GM15510 (cell line): ENCODE measurements around the gene POP7.

Experiments
- POLR2A ChIP-seq: IDR thresholded peaks from 3 replicates; pipeline ENCODE4 v1.6.1; 2011; ENCODE audit warnings: borderline replicate concordance; ENCODE audit not compliant: insufficient read length; ENCODE audit errors: extremely low read depth

Gene POP7

DNA sequence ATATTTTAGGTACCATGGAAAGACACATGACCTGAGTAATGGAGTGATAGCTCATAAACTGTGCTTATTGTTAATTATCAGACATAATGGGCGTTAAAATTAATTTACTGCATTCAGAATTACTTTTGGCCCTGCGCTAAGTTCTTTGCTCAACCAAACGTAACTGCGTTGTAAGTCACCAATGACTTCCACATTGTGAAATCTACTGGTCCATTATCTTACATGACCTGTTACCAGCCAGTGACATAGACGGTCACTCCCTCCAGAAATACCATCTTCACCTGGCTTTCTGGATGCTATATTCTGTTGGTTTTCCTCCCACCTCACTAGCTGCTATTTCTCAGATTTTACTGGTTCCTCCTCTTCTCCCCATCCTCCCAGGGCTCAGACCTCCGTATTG lies 6.9 kb upstream of the POP7 start:
- TF ChIP-seq POLR2A: no peak

DNA sequence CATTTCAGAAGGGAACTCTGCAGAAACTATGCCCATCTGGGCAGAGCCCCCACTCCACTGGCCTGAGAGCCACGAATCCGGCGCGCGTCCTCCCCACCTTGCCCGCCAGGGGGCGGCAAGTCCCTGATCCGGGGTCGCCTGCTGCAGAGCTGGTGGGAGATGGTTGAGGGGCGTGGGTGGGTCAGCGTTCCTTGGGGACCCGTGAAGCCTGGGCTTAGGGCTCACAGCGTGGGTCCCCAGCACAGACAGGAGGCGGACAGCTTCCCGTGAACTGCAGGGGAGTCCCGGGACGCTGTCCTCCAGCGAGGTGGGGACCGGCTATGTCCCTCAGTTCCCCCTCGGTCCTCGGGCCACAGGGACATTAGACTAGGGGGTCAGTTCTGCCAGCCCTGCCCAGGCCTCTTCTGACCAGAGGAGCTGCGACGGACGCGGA lies 585 bp upstream of the POP7 start:
- no peak for TF ChIP-seq POLR2A

DNA sequence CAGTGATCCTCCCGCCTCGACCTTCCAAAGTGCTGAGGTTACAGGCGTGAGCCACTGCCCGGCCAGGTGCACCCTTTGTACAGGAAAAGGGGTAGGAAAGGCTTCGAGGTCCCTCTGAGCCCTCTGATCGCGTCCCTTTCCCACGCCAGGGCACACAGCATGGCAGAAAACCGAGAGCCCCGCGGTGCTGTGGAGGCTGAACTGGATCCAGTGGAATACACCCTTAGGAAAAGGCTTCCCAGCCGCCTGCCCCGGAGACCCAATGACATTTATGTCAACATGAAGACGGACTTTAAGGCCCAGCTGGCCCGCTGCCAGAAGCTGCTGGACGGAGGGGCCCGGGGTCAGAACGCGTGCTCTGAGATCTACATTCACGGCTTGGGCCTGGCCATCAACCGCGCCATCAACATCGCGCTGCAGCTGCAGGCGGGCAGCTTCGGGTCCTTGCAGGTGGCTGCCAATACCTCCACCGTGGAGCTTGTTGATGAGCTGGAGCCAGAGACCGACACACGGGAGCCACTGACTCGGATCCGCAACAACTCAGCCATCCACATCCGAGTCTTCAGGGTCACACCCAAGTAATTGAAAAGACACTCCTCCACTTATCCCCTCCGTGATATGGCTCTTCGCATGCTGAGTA lies 871 bp downstream of the POP7 start:
- TF ChIP-seq POLR2A: no peak

DNA sequence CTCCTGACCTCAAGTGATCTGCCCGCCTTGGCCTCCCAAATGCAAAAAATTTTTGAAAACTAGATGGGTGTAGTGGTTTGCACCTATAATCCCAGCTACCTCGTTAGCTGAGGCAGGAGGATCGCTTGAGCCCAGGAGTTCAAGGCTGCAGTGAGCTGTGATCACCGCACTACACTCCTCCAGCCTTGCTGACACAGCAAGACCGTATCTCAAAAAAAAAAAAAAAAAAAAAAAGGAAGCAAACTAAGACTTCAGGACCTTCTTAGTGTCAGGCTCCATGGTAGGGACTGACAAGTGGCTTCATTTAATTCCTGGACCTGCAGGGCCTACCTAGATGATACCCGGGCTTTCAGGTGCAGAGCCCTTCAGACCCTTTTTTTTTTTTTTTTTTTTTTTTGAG lies 2.5 kb downstream of the POP7 start:
- no peak for TF ChIP-seq POLR2A

DNA sequence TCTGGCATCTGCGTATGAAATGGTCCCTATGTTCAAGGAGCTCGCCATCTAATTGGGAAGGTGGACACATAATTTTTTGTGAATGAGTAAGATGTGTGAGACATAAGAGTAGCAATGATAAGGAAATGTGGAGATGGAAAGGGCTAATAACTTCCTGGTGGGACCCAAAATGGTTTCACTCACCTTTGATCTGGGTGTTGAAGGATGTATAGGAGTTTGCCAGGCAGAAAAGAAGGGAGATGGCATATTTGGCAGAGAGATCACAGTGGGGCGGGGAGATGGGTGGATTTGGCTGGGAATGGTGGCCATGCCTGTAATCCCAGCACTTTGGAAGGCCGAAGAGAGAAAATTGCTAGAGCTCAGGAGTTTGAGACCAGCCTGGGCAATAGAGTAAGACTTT lies 4.5 kb downstream of the POP7 start:
- no peak for TF ChIP-seq POLR2A

DNA sequence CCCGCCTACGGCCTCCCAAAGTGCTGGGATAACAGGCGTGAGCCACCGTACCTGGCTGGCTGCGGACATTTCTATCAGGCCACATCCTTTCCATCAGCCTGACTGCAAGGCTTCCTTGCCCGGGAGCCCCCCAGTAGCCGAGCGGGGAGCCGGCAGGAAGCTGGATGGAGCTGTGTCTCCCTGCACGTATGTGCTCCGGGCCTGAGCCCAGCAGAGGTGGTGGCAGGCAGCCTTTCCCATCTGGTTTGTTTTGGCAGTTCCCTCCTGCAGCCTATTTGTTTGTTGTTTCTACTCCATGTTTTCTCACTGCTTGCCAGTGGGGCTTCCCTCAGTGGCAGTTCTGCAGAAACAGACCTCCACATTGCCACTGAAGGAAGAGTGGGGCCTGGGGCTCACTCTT lies 5.4 kb downstream of the POP7 start:
- TF ChIP-seq POLR2A: no peak

DNA sequence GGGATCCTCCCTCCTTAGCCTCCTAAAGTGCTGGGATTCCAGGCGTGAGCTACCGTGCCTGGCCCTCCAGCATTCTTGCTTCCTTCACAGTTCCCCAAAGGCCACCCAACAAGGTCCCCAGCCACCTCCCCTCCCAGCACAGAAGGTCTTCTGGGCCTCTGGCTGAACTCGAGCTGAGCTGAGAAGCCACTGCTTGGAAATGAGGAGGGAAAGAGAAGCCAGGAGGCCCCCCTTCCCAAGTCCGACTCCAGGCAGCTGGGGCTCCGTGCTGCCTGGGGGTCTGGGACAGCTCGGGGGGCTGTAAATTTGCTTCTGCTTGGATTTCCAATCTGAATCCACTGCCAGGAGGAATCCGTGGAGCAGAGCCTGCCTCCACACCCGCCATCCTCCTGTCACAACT lies 8.8 kb downstream of the POP7 start:
- no peak for TF ChIP-seq POLR2A

DNA sequence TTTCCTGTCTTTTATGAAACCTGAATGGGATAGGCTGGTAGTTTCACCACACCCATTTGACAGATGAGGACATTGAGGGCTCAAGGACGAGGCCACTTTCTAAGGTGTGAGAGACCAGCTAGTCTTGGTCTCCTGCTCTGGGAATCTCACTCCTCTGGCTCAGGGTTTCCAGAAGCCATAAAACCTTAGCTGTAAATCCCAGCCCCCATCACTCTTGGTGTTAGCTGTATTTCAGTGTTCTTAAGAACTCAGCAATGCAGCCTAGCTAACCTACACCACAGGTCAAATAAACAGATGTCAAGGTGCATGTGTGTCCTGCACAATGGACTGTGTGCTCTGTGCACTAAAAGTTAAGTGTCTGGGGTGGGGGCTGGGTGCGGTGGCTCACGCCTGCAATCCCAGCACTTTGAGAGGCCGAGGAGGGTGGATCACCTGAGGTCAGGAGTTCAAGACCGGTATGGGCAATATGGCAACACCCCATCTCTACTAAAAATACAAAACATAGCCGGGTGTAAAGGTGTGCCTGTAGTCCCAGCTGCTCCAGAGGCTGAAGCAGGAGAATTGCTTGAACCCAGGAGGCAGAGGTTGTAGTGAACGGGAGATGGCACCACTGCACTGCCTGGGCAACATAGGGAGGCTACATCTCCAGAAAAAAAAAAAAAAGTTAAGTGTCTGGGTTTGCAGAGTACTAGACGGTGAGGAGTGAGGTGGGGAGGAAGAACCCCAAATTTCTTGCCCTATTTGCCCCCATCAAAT lies 13.8 kb downstream of the POP7 start:
- no peak for TF ChIP-seq POLR2A

DNA sequence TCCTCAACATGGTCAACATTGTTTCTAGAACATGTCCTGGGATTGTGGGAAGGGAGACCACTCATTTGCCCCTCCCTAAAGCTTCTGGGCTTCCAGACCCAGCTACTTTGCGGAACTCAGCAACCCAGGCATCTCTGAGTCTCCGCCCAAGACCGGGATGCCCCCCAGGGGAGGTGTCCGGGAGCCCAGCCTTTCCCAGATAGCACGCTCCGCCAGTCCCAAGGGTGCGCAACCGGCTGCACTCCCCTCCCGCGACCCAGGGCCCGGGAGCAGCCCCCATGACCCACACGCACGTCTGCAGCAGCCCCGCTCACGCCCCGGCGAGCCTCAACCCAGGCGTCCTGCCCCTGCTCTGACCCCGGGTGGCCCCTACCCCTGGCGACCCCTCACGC lies 14.4 kb downstream of the POP7 start, which contains the start of gene EPO:
TSS of gene EPO (plus strand) at position 190 of the 392 bp plus-strand sequence. CDS start 513 bp downstream, outside the sequence.
- TF ChIP-seq POLR2A: no peak

DNA sequence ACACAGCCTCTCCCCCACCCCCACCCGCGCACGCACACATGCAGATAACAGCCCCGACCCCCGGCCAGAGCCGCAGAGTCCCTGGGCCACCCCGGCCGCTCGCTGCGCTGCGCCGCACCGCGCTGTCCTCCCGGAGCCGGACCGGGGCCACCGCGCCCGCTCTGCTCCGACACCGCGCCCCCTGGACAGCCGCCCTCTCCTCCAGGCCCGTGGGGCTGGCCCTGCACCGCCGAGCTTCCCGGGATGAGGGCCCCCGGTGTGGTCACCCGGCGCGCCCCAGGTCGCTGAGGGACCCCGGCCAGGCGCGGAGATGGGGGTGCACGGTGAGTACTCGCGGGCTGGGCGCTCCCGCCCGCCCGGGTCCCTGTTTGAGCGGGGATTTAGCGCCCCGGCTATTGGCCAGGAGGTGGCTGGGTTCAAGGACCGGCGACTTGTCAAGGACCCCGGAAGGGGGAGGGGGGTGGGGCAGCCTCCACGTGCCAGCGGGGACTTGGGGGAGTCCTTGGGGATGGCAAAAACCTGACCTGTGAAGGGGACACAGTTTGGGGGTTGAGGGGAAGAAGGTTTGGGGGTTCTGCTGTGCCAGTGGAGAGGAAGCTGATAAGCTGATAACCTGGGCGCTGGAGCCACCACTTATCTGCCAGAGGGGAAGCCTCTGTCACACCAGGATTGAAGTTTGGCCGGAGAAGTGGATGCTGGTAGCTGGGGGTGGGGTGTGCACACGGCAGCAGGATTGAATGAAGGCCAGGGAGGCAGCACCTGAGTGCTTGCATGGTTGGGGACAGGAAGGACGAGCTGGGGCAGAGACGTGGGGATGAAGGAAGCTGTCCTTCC lies 15.0 kb downstream of the POP7 start:
- no peak for TF ChIP-seq POLR2A

DNA sequence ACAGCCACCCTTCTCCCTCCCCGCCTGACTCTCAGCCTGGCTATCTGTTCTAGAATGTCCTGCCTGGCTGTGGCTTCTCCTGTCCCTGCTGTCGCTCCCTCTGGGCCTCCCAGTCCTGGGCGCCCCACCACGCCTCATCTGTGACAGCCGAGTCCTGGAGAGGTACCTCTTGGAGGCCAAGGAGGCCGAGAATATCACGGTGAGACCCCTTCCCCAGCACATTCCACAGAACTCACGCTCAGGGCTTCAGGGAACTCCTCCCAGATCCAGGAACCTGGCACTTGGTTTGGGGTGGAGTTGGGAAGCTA lies 15.5 kb downstream of the POP7 start:
- TF ChIP-seq POLR2A: no peak

DNA sequence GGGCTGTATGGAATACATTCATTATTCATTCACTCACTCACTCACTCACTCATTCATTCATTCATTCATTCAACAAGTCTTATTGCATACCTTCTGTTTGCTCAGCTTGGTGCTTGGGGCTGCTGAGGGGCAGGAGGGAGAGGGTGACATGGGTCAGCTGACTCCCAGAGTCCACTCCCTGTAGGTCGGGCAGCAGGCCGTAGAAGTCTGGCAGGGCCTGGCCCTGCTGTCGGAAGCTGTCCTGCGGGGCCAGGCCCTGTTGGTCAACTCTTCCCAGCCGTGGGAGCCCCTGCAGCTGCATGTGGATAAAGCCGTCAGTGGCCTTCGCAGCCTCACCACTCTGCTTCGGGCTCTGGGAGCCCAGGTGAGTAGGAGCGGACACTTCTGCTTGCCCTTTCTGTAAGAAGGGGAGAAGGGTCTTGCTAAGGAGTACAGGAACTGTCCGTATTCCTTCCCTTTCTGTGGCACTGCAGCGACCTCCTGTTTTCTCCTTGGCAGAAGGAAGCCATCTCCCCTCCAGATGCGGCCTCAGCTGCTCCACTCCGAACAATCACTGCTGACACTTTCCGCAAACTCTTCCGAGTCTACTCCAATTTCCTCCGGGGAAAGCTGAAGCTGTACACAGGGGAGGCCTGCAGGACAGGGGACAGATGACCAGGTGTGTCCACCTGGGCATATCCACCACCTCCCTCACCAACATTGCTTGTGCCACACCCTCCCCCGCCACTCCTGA lies 16.7 kb downstream of the POP7 start:
- no peak for TF ChIP-seq POLR2A

DNA sequence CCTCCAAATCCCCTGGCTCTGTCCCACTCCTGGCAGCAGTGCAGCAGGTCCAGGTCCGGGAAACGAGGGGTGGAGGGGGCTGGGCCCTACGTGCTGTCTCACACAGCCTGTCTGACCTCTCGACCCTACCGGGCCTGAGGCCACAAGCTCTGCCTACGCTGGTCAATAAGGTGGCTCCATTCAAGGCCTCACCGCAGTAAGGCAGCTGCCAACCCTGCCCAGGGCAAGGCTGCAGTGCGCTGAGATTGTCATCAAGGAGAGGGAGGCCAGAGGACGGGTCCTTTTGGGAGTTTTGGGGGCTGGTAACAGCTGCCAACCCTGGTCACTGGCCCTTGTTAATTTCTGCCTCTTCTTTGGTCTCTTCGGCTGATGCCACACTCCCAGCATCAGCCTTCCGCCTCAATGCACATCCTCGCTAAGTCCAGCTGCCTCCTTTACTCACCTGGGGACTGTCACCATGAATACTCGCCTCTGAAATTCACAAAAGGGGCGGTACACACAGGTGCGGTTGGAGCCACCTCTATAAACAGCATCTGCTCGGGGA lies 17.9 kb downstream of the POP7 start:
- TF ChIP-seq POLR2A: no peak

DNA sequence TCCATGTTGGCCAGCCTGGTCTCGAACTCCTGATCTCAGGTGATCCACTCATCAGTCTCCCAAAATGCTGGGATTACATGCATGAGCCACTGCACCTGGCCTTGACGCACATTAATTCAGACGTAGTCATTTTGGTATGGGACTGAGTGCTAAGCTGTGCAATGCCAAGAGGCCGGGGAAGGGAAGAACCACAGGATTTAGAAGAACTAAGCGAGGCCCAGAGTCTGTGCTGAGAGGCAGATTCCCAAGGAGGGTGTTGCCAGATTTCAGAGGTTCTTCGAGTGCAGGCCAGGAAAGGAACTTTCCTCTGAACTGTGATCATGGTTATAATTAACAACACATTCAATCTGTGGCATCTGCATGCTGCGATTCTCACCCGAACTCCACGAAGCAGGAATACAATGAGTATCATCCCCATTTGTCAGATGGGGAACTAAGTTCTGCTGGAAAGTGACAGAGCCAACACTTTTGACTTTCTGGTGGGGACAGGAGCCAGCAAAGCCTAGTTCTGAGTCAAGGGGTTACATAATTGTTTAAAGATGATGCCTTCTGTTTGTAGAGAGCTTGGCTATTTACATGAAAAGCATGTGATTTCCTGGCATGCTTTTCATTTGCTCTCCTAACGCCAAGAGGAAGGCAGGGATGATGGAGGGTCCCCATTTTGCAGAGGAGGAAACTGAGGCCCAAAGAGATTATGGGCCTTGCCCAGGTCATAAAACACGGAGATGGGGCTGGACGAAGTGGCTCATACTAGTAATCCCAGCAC lies 21.3 kb downstream of the POP7 start:
- TF ChIP-seq POLR2A: no peak
